NCI-H2227 (cell line): ENCODE data around the gene ADARB1.

Experiments used
- DNase-seq: peaks from one replicate; lab custom pipeline; 2025; ENCODE audit not compliant: unreplicated experiment; lab: John Stamatoyannopoulos, UW

ADARB1 gene

DNA sequence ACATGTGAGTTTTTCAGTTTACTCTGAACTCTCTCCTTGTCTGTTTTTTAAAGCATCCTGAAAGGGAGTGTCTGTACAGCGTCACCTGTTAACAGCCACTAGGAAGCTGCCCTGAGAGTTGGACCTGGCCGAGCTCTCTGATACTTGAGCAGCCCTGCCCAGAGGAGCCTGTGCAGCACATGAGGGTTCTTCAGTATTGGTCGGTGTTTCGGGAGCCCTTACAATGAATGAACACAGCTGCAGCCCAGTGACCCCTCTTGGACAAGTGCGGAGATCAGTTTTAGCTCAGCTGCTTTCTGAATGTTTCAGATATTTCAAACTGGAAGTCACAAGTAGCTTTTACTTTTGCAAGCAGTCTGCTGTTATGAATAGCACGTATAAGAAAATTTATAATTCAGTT lies 39.2 kb downstream of the ADARB1 start:
- DNase-seq: no peak

DNA sequence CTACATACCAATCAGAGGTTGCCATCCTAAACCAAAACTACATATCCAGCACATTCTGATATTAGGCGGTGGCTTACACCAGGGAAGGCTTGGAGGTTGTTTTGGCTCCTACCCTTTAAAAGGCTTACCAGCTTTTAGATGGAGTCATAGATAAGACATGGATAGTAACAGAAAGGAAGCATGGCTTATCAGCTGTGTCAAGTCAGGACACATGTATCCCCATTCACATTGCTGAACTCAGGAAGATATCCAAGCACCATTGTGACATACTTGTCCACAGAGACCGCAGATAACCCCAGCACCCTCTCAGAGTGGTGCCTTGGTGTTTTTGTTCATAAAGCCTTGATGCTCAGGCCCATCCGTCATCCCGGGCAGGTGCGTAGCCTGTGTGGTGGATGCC lies 39.7 kb downstream of the ADARB1 start:
- DNase-seq: no peak

DNA sequence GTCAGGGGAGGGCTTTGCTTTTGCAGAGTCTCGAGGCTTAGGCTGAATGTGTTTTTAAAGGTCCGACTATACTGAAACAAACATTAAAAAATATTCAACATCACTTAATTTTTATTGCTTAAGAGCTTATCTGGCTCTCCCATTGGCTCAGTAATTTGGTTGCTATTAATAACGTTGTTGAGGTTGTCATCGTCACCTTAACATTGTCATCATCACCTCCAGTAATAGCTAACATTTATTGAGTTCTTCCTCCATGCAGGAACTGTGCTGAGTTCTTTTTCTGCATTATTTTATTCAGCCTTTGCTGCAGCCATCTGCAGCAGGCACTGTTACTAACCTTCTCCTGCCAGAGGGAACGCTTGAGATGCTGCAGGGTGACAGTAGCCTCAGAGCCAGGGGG lies 40.1 kb downstream of the ADARB1 start:
- DNase-seq: no peak

DNA sequence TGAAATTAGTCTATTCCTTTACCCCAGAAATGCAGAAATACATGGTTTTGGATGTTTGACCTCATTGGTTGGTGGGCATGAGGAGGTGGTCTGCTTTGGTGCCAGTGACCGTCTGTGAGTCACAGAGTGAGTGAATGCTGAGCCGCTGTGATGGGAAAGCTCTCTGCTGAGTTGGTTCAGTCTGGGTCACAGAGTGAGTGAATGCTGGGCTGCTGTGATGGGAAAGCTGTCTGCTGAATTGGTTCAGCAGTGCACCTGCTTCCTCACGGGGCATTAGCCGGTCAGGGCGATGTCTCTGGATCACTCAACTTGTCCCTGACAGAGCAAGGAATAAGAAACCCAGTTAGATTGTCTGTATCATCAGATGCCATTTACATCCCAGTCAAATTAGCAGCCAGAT lies 40.8 kb downstream of the ADARB1 start:
- no peak for DNase-seq

DNA sequence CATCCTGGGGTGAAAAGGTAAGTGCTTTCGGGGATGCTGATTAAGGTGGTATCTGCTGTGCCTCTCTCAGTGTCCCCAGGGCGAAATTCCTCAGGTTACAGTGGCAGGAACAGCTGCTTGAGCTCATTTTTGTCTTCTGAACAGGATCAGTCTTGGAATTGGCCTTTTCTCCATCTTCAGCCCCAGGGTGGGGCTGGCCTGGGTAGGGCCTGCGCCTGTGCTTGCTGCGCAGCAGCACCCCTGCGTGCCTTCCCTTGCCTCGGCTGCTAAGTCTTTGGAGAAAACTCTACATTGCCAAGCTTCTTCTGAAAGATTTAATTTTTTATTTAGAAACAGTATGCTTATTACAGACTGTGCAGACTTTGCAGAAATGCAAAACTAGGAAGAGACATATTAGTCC lies 41.7 kb downstream of the ADARB1 start:
- DNase-seq: no peak

DNA sequence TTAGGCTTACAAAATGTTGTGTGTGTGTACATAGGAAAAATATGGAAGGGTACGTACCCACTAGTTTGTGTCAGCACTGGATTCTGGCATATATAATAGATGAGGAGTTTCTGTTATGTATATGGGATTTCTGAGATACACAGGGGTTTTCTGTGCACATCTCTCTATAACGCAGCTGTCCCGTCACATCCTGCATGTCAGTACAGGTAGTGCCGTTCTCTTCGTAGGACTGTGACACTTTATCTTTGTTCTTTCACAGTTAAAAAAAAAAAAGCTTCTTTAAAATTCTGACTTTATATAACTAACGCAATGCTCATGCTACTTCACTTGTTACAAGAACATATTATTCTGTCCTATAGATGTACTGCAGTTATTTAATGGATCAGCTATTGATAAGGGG lies 42.9 kb downstream of the ADARB1 start:
- DNase-seq: no peak

DNA sequence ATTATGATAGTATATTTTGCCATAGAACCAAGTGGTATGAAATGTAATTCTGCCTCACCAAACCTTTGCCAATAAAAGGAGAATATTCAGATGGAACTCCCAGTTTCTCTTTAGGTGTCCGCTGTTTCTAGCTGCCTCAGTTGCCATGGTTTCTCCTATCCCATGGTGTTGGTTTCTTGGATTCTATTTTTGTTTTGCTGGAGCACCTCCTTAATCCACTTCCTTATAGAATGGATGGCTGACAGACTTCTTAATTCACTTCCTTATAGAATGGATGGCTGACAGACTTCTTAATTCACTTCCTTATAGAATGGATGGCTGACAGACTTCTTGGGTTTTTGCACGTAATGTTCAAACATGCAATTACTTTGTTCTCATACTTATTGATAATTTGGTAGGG lies 43.7 kb downstream of the ADARB1 start:
- DNase-seq: no peak

DNA sequence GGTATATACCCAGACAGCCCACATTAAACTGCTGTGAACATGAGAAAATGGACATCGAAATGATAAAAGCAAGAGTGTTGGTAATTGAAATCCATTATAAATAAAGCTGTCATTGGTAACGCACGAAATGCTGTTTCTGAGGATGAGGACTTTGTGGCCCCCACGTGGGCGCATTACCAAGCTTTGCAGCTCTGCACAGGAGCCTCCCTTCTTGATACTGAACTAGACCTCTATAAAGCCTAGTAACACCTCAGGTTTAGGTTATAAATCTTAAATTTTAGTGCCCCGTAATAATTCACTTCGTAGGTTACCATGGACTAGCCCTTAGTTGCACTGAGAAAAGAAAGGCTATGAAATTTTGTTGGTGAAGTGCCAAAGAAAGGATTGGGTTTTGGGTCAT lies 45.4 kb downstream of the ADARB1 start:
- no peak for DNase-seq

DNA sequence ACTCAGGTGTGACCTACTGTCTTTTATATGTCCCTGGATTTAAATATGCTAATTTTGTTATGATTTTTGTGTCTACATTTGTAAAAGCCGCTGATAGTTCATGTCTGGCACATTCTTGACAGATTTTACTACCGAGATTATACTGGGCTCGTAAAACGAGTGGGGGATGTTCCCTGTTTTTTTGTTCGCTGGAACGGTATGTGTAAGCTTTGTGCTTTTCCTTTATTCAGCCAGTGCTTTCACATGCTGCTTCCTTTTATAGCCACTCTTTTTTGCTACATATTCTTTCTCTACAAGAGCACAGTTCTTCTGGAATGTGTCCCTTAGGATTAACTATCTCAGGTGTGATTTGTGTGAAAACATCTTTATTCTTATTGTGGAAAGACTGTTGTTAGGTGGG lies 46.6 kb downstream of the ADARB1 start:
- no peak for DNase-seq

DNA sequence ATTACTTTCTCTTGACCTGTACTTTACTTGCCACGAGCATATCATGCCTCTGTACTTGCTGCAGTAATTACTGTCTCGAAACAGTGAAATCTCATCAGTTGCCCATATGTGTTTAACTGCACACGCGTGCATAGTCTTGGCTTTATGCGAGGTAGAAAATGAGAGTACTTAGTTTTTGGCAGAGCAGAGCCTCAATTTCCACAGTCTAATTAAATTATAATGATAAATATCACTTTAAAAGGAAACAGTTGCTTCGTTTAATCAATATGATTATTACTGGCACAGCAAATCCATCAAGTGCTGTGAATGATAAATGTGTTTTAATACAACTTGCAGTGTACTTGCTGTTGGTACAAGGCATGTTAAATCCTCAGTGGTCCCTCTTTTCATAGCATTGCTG lies 47.6 kb downstream of the ADARB1 start:
- DNase-seq: no peak

DNA sequence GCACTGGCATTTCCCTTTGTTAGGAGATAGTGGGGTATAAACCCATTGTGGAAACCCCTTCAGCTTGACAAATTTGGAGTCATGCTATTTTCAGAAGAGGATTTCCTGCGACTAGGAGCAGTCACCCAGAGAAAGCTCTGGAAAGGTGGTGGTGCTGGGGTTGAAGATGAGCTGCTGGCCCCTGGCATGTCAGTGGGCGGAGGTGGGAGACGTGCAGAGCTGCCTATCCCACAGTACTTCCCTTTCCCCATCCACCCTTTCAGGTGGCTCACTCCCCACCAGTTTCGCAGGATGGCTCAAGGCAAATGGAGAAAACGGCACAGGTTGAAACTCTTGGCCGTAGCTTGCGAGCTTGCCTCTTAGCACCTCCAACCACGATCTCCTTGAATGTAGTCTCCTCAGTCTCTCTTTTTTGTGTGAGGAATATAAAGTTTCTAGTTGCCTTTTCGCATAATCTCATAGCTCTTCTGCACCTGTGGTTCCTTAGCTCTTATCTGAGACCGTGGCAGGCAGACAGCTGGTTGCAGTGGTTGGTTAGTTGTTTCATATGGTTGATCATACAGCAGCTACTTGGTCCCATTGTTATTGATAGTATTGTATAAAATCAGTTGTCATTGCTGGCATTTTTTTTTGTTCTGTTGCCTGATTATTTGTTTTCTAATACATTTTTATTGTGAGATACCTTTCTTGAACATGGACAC lies 48.2 kb downstream of the ADARB1 start:
- no peak for DNase-seq

DNA sequence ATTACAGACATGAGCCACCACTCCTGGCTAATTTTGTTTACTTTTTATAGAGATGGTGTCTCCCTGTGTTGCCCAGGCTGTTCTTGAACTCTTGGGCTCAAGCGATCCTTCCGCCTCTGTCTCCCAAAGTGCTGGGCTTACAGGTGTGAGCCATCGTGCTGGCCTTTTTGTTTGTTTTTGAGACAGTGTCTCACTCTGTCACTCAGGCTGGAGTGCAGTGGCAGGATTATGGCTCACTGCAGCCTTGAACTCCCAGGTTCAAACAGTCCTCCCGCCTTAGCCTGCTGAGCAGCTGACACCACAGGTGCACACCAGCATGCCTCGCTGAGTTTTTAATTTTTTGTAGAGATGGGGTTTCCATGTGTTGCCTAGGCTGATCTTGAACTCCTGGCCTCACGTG lies 49.1 kb downstream of the ADARB1 start:
- no peak for DNase-seq

DNA sequence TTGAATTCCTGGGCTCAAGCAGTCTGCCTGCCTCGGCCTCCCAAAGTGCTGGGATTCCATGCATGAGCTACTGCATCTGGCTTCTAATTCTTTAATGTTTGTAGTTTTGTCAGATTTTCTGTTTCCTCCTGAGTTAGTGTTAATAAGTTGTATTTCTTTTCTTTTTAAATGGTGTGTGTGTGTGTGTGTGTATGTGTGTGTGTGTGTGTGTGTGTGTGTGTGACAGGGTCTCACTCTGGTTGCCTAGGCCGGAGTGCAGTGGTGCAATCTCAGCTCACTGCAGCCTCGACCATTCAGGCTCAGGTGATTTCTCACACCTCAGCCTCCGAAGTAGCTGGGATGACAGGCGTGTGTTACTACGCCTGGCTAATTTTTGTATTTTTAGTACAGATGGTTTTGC lies 50.2 kb downstream of the ADARB1 start:
- no peak for DNase-seq

DNA sequence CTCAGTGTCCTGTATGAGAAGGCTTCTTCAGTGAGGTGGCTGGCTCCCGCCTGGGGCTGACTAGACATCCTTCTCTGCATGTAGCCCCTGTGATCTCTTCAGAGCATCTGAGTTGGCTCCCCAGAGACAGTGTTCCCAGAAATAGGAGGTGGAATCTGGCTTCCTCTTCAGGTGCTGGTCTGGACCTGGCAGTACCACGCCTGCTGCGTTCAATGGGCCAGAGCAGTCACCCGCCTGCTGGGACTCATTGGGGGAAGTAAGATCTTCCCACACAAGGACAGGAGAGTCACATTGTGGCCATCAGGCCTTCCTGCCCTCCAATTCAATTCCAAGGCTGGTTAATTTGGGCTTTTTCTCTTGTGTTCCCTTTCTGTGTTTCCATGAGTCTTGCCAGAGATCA lies 51.0 kb downstream of the ADARB1 start:
- no peak for DNase-seq

DNA sequence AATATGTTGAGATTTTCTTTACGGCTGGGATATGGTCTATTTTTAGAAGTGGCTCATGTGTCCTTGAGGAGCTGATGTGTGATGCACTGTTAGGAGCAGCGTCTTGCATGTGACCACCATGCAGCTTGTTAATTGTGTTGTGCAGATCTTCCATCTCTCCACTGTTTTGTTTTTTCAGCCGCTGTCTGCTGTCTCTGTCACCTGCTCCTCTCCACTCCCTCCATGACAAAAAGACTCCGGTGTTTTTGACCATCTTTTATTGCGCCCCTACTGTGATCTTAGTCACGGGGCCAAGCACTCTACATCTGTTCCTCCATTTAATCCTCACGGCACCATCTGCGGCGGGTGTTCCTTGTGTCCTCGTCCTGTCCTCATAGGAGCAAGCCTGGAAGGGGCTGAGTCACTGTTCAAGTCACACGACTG lies 51.8 kb downstream of the ADARB1 start:
- peak; percentile 80 for DNase-seq

DNA sequence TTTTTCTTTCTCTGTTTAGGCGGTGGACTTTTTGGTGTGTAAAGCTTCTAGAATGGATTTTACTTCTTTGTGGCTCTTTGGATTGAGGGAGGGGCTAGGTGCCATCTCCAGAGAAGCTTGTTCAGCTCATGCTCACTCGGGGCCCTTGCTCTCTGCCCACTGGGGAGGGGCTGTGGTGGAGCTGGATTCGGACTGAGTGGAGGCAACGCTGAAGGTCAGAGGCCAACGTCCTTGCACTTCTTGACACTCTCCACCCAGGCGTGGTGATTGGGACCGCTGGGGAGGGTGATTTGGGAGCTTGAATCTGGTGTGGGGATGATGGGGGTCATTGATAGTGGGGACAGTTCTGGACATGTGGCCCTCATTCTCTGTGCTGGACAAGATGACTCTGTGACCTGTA lies 52.6 kb downstream of the ADARB1 start:
- no peak for DNase-seq

DNA sequence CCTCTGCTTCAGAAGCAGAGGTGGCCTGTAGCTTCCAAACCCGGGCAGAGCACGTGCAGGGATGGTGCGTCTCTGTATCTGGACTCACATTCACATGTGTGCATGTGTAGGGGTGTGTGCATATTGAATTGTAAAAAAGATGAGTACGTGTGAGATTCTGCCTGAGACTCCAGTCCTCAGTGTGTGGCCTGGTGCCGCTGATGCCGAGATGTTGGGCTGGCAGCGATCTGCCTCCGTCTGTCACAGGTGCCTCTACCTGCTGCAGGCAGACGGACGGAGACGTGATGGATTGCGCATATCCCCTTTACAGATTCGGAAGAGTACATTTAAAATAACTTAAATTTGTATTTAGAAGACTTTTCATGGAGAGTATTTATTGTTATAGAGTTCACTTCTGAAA lies 53.6 kb downstream of the ADARB1 start:
- DNase-seq: no peak

DNA sequence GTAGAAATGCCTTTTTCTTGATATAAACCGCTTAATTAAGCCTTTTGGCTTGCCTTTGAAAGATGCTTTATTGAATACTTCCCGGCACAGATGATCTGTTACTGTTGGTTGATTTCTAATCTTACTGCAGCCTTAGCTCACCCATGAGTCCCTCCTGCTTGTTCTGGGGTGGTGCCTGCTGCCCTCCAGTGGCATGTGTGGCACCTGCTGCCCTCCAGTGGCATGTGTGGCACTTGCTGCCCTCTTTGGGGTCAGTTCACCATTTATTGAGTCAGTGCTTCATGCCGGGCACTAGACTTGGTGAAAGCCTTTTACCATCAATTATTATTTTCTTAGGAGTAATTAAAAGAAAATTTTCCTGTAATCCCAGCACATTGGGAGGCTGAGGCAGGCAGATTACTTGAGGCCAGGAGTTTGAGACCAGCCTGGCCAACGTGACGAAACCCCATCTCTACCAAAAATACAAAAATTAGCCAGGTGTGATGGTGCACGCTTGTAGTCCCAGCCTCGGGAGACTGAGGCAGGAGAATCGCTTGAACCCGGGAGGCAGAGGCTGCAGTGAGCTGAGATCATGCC lies 54.3 kb downstream of the ADARB1 start:
- peak; percentile 70 for DNase-seq

DNA sequence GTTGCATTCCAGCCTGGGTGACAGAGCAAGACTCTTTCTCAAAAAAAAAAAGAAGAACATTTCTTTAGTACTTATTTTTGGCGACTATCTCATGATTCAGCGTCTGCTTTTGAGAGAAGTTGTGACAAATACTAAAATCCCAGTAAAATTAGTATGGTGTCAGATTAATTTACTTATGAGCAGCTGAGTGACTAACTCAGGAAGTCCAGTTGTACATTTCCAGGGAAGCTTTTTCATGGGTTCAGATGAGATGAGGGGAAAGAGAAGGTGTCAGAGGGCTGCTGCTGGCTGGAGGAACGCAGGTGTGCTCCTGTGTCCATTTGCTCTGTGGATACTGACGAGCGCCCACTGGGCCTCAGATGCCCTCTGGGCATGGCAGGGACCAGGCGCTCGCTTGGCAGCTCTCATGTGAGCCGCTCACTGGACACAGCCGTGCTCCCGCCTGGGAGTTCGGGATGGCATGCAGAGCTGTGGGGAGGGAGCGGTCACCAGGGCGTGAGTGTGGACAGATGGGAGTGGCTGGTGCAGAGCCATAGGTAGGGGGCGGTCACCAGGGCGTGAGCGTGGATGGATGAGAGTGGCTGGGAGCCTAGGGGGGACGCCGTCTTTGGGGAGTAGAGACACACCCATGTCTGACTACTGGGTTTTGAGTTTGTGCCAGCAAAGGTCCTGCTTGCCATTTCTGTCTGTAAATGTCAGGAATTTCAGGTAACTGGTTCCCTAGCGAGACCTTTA lies 55.0 kb downstream of the ADARB1 start:
- DNase-seq: no peak

DNA sequence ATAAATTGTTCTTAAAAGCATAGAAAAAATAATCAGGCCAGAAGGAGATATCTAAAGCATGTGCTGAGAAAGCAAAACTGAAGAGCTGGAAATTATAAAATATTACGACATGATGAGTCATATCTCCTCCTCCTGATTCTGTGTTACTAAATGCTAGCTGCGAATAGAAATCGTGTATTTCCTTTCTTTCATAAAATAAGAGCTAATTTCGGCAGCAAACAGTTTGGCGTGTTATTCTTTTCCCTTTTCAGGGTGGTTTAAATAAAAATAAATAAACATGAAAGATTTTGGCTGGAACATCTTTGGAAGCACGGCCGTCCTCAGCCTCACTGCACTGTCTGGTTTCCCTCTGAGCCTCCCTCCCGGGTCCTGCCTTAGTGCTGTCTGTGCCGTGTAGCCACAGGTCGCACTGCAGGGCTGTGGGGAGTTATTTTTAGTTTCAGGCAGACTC lies 56.0 kb downstream of the ADARB1 start:
- DNase-seq: peak; percentile 22

DNA sequence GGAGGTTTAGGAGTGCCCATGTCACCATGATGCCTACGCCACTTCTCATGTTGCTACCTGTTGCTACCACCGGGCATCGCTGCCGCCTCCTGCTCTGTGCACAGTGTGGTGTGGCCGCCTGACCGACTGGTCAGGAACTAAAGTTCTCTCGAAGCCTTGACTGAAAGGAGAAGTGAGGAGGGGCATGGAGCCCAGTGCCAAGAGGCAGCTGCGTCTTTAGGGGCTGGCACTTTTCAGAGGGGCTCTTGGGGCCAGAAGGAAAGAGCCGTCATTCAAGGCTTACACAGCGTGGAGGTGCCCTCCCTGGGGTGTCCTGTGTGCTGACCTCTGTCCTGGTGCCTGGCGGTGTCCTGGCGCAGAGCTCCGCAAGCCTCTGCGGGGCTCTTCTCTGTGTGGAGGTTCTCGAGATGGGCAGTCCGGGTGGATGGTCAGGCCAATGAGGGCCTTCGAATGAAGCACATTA lies 57.2 kb downstream of the ADARB1 start:
- no peak for DNase-seq

DNA sequence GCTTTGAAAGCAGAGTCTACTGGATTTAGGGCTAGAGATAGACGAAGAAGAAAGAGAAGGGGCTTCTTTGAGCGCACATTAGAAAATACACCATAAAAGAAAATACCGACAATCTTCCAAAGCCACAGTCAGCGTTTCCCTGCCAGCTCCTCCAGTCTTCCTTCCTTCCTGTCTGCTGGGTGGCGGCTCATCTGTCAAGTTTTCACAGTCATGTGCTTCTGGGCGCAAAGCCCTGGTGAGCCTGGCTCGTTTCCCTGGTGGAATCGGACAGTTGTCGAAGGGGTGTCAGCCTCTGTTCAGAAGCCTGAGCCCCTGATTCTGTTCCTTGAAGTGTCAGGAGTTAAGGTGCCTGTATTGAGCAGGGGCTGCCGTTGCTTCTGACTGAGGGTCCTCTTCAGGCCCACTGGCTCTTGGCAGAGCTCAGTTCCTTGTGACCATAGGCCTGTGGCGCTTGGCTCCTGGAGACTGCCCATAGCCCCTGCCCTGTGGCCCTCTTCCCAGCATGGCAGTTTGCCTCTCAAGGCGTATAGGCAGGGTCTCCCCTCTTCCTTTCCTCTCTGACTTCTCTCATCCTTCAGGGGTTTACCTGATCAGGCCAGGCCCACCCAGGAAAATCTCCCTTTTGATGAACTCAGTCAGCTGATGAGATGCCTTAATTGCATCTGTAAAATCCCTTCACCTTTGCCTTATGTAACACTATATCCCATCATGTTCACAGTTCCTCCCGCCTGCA lies 58.6 kb downstream of the ADARB1 start:
- DNase-seq: no peak
